Endodermal cell (in vitro differentiated cells): ENCODE results near the gene UNC5B. TPM values are rescaled to one million over a fixed set of nuclear protein-coding genes. Genes with fewer than 3 reads are reported as not detected.

Experiments
- DNase-seq: peaks from one replicate; pipeline ENCODE4 v3.0.0-alpha.2; 2017
- H3K27ac ChIP-seq: 2 replicates; pipeline ENCODE4 v1.5.1; 2013; ENCODE audit warnings: mild to moderate bottlenecking, low read depth, low read length, moderate library complexity
- H3K27me3 ChIP-seq: 2 replicates; pipeline ENCODE4 v1.6.1; 2013; ENCODE audit warnings: mild to moderate bottlenecking, low read length, moderate library complexity; ENCODE audit not compliant: insufficient read depth, control insufficient read depth, poor library complexity, severe bottlenecking
- H3K36me3 ChIP-seq: 2 replicates; pipeline ENCODE4 v1.7.0; 2013; ENCODE audit warnings: mild to moderate bottlenecking, low read length, moderate library complexity; ENCODE audit not compliant: control insufficient read depth, insufficient read depth
- H3K4me1 ChIP-seq: one replicate; pipeline ENCODE4 v1.7.0; 2013; ENCODE audit warnings: low read length; ENCODE audit not compliant: control insufficient read depth, insufficient read depth
- H3K4me3 ChIP-seq: 2 replicates; pipeline ENCODE4 v1.5.1; 2013; ENCODE audit warnings: mild to moderate bottlenecking, low read length, moderate library complexity
- H3K9ac ChIP-seq: 2 replicates; pipeline ENCODE4 v1.6.1; 2013; ENCODE audit warnings: mild to moderate bottlenecking, low read length, moderate library complexity; ENCODE audit not compliant: poor library complexity, severe bottlenecking; ENCODE audit errors: extremely low read depth
- H3K9me3 ChIP-seq: 2 replicates; pipeline ENCODE4 v1.6.1; 2013; ENCODE audit warnings: mild to moderate bottlenecking, low read length, moderate library complexity; ENCODE audit not compliant: control insufficient read depth
- H3K27ac Mint-ChIP-seq: 2 replicates; pipeline ENCODE4 v1.8.0; 2020; ENCODE audit warnings: mixed read lengths
- H3K27me3 Mint-ChIP-seq: 2 replicates; pipeline ENCODE4 v1.8.0; 2021; ENCODE audit warnings: mild to moderate bottlenecking, mixed read lengths; ENCODE audit not compliant: insufficient read depth
- H3K36me3 Mint-ChIP-seq: 2 replicates; pipeline ENCODE4 v1.8.0; 2020; ENCODE audit warnings: low read depth, mixed read lengths
- H3K4me1 Mint-ChIP-seq: 2 replicates; pipeline ENCODE4 v1.8.0; 2020; ENCODE audit warnings: mixed read lengths
- H3K4me3 Mint-ChIP-seq: 2 replicates; pipeline ENCODE4 v1.8.0; 2020; ENCODE audit warnings: mild to moderate bottlenecking, moderate library complexity, mixed read lengths
- H3K9me3 Mint-ChIP-seq: 2 replicates; pipeline ENCODE4 v1.8.0; 2020; ENCODE audit warnings: mild to moderate bottlenecking, mixed read lengths
- WGBS, 2 experiments: methylation state at CpG; one replicate each; pipeline versions ENCODE4 v1.1.5 to v1.1.7; 2013; ENCODE audit warnings: missing lambda C conversion rate in 2 of 2, mixed read lengths in 1 of 2; ENCODE audit not compliant: insufficient coverage in 1 of 2, insufficient read length in 1 of 2; 5-methylcytosine and 5-hydroxymethylcytosine counted together
- total RNA-seq, 2 donors: library from RNA; stranded (reverse); fragmentation: NEBNext Ultra II Directional in 1 of 2; extraction: Animal tissue kit (Norgen Biotek cat#: 25700) in 1 of 2; gene quantifications; 2 replicates in 1 of 2; 3 replicates in 1 of 2; pipeline ENCODE4 v1.2.1, GENCODE V29; 2021
- TF ChIP-seq, protein P1 (sequence below): fragments of 200-600 bp; sonication (generic); conservative IDR thresholded peaks from 2 replicates; pipeline ENCODE4 v1.5.0; 2021; ENCODE audit warnings: antibody characterized with exemption, mild to moderate bottlenecking

UNC5B gene
- total RNA-seq, 2 donors from 2014 or later = 9.7 to 14.5 TPM

GRCh38 chr10:71268758-71269157, 56.4 kb downstream of the UNC5B start:
- Histone ChIP-seq H3K27ac (peak overlapping the region; percentile 24), H3K9ac (no peak overlapping the region), H3K9me3 (no peaks in the 10 kb centered on the region), H3K27me3 (no peaks in the 10 kb centered on the region), H3K4me3 (no peak overlapping the region), H3K4me1 (peaks cover 7% of the 10 kb centered on the region), H3K36me3 (no peaks in the 10 kb centered on the region)
- Mint-ChIP-seq H3K36me3 (no peaks in the 10 kb centered on the region), H3K4me3 (no peak overlapping the region), H3K27ac (no peak overlapping the region), H3K4me1 (peaks cover 23% of the 10 kb centered on the region), H3K9me3 (no peaks in the 10 kb centered on the region), H3K27me3 (no peaks in the 10 kb centered on the region)
- no peak for DNase-seq
- TF ChIP-seq, protein P1, sequence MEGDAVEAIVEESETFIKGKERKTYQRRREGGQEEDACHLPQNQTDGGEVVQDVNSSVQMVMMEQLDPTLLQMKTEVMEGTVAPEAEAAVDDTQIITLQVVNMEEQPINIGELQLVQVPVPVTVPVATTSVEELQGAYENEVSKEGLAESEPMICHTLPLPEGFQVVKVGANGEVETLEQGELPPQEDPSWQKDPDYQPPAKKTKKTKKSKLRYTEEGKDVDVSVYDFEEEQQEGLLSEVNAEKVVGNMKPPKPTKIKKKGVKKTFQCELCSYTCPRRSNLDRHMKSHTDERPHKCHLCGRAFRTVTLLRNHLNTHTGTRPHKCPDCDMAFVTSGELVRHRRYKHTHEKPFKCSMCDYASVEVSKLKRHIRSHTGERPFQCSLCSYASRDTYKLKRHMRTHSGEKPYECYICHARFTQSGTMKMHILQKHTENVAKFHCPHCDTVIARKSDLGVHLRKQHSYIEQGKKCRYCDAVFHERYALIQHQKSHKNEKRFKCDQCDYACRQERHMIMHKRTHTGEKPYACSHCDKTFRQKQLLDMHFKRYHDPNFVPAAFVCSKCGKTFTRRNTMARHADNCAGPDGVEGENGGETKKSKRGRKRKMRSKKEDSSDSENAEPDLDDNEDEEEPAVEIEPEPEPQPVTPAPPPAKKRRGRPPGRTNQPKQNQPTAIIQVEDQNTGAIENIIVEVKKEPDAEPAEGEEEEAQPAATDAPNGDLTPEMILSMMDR = no peak
- 74 to 84% methylated on average over 6 to 11 of the region's 11 CpGs for WGBS, 2 experiments

DNA sequence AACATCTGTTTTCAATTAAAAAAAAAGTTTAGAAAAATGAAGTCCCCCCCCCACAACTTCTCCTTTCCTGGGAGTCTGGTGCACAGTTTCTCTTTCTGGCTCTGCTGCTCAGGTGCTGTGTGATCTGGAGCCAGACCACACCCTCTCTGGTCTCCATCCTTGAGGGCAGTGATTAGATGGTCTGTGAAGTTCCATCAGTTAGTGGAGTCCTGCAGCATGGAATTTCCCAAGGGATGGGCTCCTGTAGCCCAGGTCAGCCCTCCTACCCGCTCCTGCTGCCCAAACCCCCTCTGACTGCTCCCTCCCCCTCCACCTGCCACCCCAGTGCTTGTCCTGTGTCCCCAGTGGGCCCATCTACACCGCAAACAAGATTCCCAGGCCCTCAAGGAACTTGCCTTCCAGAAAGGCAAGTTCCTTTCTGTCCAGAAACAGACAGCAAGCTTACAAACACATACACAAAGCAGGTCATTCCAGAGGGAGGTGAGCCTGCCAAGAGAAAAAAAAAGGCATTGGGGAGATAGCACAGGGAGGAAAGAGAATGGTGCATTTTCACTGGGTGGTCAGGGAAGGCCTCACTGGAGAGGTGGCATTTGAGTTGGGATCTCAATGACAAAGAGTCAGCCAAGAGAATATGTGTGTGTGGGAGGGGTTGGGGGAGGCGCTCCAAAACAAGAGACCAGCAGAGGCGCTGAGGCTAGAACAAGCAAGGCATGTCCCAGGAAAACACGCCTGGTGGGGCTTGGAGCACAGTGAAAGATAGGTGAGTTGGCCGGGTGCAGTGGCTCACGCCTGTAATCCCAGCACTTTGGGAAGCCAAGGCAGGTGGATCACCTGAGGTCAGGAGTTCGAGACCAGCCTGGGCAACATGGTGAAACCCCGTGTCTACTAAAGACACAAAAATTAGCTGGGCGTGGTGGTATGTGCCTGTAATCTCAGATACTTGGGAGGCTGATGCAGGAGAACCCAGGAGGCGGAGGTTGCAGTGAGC, 57.2 kb downstream of the UNC5B start:
- TF ChIP-seq, protein P1 = no peak
- Mint-ChIP-seq H3K9me3 (no peaks in the 10 kb centered on the region), H3K27me3 (no peaks in the 10 kb centered on the region), H3K27ac (peak overlapping the region; percentile 87), H3K36me3 (no peaks in the 10 kb centered on the region), H3K4me3 (no peak overlapping the region), H3K4me1 (peaks cover 16% of the 10 kb centered on the region)
- Histone ChIP-seq H3K4me1 (peaks cover under 1% of the 10 kb centered on the region), H3K27me3 (no peaks in the 10 kb centered on the region), H3K9me3 (no peaks in the 10 kb centered on the region), H3K27ac (peak overlapping the region; percentile 77), H3K9ac (no peak overlapping the region), H3K36me3 (no peaks in the 10 kb centered on the region), H3K4me3 (no peak overlapping the region)
- DNase-seq = peak; percentile 92
- 53 to 54% methylated on average over 6 to 11 of the region's 11 CpGs for WGBS, 2 experiments

DNA sequence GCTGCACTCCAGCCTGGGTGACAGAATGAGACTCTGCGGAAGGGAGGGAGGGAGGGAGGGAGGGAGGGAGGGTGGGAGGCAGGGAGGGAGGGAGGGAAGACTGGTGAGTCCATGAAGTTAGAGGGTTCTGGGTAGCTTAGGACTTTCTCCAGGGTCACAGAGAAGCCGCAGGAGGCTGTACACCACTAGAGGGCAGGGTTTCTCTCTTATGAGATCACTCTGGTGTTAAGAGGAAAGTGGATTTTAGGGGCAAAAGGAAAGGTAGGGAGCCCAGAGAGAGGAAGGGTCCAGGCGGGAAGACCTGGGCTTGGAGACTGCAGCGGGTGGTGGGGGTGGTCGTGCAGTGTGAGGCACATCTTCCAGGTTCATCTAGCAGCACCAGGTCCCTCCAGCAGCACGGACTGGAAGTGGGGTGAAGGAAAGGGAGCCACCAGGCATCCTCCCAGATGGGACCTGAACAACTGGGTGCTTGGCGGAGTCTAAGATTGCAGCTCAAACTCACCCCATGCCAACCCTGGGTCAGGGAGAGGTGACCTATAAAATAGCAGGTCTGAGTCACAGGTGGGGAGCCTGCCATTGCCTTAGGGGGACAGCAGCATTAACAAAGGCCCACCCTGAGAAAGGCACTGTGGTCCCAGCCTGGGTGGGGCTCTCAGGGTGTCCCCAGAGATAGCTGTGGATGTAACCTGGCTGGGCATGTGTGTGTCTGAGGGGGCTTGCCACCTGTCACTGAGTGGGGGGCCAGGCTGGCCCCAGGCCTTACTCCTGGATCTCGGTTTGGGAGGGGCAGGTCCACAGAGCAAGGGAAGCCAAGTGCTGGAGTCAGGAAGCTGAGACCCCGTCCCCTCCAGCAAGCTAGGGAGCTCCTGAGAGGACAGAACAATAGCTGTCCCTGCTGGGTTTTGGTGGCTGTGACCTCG, 58.2 kb downstream of the UNC5B start:
- H3K27ac ChIP-seq = peak overlapping the region; percentile 92

More for the DNA sequence above, 58.2 kb downstream of the UNC5B start:
- DNase-seq = peak; percentile 92
- Mint-ChIP-seq H3K4me3 (no peak overlapping the region), H3K9me3 (no peaks in the 10 kb centered on the region), H3K27me3 (no peaks in the 10 kb centered on the region), H3K4me1 (peaks cover 19% of the 10 kb centered on the region), H3K36me3 (no peaks in the 10 kb centered on the region), H3K27ac (peak overlapping the region; percentile 89)
- Histone ChIP-seq H3K4me1 (no peaks in the 10 kb centered on the region), H3K9me3 (no peaks in the 10 kb centered on the region), H3K4me3 (no peak overlapping the region), H3K36me3 (no peaks in the 10 kb centered on the region), H3K9ac (no peak overlapping the region), H3K27me3 (no peaks in the 10 kb centered on the region)
- TF ChIP-seq, protein P1 = peak; percentile 79
- WGBS, 2 experiments = 61 to 66% methylated on average over 5 to 9 of the region's 10 CpGs
